ENCODE measurements around the gene NRDE2. TPM values are rescaled to one million over a fixed set of nuclear protein-coding genes. Genes with fewer than 3 reads are reported as not detected.
"Not testable (repeated sequence)": the region's sequence is repeated elsewhere in the genome, so short reads cannot be mapped to it uniquely, and the experiment has no call there.

NRDE2 gene
- total RNA-seq, 2 donors from 2014 or later, result 18.6 to 21.5 TPM

GRCh38 chr14:90266441-90267154 is 65.1 kb downstream of the NRDE2 start:
- DNase-seq (no peak), ATAC-seq (no peak)
- H3K9me3 ChIP-seq (ENCODE audit: control insufficient read depth, low read length, poor library complexity, severe bottlenecking), result no peaks in the 10 kb centered on the region
- peaks cover 4% of the 10 kb centered on the region for H3K4me1 Mint-ChIP-seq
- no peak overlapping the region for H3K27ac Mint-ChIP-seq
- H3K36me3 Mint-ChIP-seq (ENCODE audit: low read depth), result peaks cover 9% of the 10 kb centered on the region
- no peaks in the 10 kb centered on the region for H3K27me3 Mint-ChIP-seq
- no peak overlapping the region for H3K4me3 Mint-ChIP-seq

DNA sequence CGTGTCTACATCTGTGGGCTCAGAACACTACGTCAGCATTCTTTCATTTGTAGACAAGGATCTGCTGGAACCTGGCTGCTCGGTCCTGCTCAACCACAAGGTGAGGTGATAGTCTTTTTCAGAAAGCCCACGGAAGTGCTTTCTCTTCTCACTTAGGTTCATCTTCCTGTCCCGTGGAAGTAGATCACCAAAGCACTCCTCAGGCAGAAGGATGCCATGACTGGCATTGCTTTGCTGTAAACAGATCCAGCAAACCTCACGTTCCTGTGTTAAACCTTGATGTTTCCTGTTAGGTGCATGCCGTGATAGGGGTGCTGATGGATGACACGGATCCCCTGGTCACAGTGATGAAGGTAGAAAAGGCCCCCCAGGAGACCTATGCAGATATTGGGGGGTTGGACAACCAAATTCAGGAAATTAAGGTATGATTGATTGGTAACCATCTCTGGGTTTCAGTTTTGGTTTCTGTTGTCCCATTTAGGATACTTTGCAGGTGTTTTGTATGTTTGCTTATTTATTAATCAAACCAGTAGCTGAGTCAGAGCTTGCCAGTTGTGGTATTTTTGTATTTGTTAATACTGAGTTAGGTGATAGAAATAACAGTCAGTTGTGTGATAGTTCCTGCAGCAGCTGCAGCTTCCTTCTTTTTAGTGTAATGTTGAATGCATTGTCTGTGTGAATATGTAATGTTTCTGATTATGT is 67.8 kb downstream of the NRDE2 start:
- H3K36me3 Mint-ChIP-seq (ENCODE audit: low read depth), result peaks cover 10% of the 10 kb centered on the region
- ATAC-seq, result peak; percentile 72
- H3K9me3 ChIP-seq (ENCODE audit: control insufficient read depth, low read length, poor library complexity, severe bottlenecking), result no peaks in the 10 kb centered on the region
- peak overlapping the region; percentile 85 for H3K27ac Mint-ChIP-seq
- DNase-seq, result no peak
- no peaks in the 10 kb centered on the region for H3K27me3 Mint-ChIP-seq
- no peak overlapping the region for H3K4me3 Mint-ChIP-seq
- H3K4me1 Mint-ChIP-seq, result peaks cover 4% of the 10 kb centered on the region

DNA sequence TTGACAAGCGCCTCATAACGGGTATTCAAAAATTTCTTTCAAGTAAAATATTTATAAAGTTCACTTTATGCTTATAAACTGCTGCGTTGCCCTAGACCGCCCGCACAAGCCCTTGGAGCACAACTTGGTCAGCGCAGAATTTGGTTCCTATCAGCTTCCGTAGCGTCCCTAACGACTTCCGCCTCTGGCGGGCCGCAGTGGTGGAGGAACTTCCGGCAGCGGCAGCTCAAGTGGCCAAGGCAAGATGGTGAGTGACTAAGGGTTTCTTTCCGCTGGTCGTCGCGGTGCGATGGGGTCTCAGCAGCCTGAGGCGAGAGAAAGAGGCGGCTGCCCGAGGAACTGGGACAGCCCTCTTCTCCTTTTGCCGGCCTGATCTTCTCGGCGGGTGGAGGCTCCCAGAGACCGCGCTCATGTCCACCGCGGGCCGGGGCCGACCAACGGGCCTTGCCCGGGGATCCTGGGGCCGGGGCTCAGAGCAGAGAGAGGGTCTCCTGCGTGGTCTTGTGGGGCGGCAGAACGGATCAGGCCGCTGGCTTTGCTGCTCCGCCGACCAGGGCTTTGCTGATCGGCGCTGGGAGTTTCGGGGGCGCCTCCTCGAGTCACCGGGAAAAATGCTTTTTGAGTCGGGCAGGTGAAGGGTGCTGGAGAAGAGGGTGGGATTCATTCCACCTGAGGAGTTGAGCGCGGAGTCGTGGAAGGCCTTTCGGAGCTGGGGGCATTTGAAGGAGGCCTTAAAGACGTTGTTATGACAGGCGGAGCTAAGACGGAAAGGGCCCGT is 75.2 kb downstream of the NRDE2 start, which contains the start of gene PSMC1:
Gene PSMC1 (plus strand): TSS at position 200 of the 778 bp plus-strand sequence. CDS start 45 bp downstream, at position 245.
- peak within 1 kb of the TSS; percentile 97 for H3K27ac Mint-ChIP-seq
- peaks cover 8% of the 10 kb centered on the region for H3K36me3 Mint-ChIP-seq (ENCODE audit: low read depth)
- H3K4me1 Mint-ChIP-seq, result peaks cover 23% of the 10 kb centered on the region
- H3K27me3 Mint-ChIP-seq, result no peaks in the 10 kb centered on the region
- peak within 1 kb of the TSS; percentile 91 for H3K4me3 Mint-ChIP-seq
- peak; percentile 93 for ATAC-seq
- H3K9me3 ChIP-seq (ENCODE audit: control insufficient read depth, low read length, poor library complexity, severe bottlenecking), result no peaks in the 10 kb centered on the region
- DNase-seq, result peak; percentile 53 to 76 (median 57)

DNA sequence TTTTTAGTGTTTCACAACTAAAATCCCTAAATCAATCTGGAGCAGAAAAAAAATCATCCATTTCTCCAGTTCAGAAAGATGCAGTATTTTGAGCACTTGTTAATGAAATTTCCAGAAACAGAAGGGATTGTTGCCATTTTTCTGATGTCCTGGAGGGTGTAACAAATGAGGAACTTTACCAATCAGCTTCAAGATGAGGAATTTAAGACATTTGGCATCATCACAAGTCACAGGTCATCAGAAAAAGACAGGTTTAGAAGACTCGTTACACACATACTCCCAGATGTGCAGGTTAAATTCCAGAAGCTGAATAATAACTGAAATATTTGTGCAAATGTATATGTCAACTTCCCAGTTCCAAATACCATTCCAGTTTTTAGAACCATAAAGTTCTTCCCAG is 75.9 kb downstream of the NRDE2 start:
- peaks cover 4% of the 10 kb centered on the region for H3K36me3 Mint-ChIP-seq (ENCODE audit: low read depth)
- DNase-seq (no peak), ATAC-seq (no peak)
- peak overlapping the region; percentile 91 for H3K4me3 Mint-ChIP-seq
- no peaks in the 10 kb centered on the region for H3K9me3 ChIP-seq (ENCODE audit: control insufficient read depth, low read length, poor library complexity, severe bottlenecking)
- peaks cover 23% of the 10 kb centered on the region for H3K4me1 Mint-ChIP-seq
- peak overlapping the region; percentile 97 for H3K27ac Mint-ChIP-seq
- no peaks in the 10 kb centered on the region for H3K27me3 Mint-ChIP-seq

DNA sequence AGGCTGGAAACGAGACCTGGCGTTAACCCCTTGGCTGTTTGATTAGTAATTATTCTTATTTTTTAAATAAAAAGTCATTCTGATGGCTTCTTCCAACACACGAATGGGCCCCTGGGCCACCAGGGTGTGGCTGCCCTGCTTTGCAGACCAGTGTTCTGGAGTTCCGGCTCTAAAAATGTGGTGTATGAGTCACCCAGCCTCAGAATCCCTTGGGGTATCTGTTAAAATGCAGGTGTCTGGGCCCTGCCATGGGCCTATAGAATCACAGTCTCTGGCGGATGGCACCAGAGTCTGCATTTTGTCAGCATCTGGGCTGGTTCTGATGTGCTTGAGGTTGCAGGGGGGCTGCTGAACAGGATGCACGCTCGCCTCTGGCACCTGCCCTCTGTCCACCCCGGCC is 77.9 kb downstream of the NRDE2 start:
- H3K9me3 ChIP-seq (ENCODE audit: control insufficient read depth, low read length, poor library complexity, severe bottlenecking), result no peaks in the 10 kb centered on the region
- Mint-ChIP-seq H3K27ac (no peak overlapping the region), H3K36me3 (ENCODE audit: low read depth) (peaks cover 5% of the 10 kb centered on the region), H3K27me3 (peaks cover 9% of the 10 kb centered on the region), H3K4me1 (peaks cover 23% of the 10 kb centered on the region), H3K4me3 (no peak overlapping the region)
- no peak for ATAC-seq
- DNase-seq, result no peak

DNA sequence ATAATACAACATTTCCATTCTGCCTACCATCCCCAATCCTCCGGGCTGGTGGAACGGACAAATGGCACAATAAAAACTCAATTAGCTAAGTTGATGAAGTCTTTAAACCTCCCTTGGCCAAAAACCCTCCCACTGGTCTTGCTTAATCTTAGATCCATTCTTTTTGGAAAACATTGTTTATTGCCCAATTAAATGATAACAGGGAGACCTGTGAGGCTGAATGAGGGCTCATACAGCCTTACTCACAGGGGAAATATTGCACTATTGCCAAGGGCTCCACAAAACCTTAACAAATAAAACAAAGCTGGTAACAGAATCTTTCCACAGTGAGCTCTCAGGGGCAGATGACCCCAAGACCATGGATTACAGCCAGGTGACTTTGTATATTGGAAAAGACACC is 83.1 kb downstream of the NRDE2 start:
- H3K4me1 Mint-ChIP-seq, result no peaks in the 10 kb centered on the region

DNA sequence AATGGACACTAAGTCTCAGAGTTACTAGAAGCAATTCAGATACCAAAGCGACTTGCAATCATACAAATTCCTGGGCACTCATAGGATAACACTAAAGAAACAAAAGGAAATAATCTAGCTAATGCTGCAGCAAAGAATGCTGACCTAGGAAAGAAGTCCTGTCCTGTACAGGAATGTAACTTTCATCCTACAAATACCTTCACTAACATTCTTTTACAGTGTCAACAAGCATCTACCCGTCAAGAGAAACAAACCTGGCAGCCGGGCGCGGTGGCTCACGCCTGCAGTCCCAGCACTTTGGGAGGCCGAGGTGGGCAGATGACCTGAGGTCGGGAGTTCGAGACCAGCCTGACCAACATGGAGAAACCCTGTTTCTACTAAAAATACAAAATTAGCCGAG is 84.3 kb downstream of the NRDE2 start:
- not testable (repeated sequence) for ATAC-seq

More for the DNA sequence above, 83.1 kb downstream of the NRDE2 start:
- peaks cover 34% of the 10 kb centered on the region for H3K27me3 Mint-ChIP-seq
- no peak for DNase-seq
- H3K4me3 Mint-ChIP-seq, result no peak overlapping the region
- H3K9me3 ChIP-seq (ENCODE audit: control insufficient read depth, low read length, poor library complexity, severe bottlenecking), result no peaks in the 10 kb centered on the region
- H3K36me3 Mint-ChIP-seq (ENCODE audit: low read depth), result peaks cover 4% of the 10 kb centered on the region
- no peak for ATAC-seq
- no peak overlapping the region for H3K27ac Mint-ChIP-seq

DNA sequence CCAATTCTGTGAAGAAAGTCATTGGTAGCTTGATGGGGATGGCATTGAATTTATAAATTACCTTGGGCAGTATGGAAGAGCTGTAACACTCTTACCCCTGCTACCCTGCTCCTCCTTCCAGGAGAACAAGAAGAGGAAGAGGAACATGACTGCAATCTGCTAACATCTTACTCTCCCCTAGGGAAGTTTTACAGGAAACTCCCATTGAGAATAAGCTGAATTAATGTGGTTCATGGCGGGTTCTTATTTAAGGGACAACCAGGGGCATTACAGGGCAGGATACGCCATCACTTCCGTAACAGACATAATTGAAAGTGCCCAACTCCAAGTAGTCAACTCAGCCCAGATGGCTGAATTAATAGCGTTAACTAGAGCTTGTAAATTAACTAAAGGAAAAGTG is 84.8 kb downstream of the NRDE2 start:
- peaks cover 3% of the 10 kb centered on the region for H3K9me3 ChIP-seq (ENCODE audit: control insufficient read depth, low read length, poor library complexity, severe bottlenecking)
- peaks cover 36% of the 10 kb centered on the region for H3K27me3 Mint-ChIP-seq
- H3K36me3 Mint-ChIP-seq (ENCODE audit: low read depth), result peaks cover 4% of the 10 kb centered on the region
- no peak for DNase-seq
- no peak overlapping the region for H3K4me3 Mint-ChIP-seq
- no peak for ATAC-seq
- no peaks in the 10 kb centered on the region for H3K4me1 Mint-ChIP-seq
- no peak overlapping the region for H3K27ac Mint-ChIP-seq

More for the DNA sequence above, 84.3 kb downstream of the NRDE2 start:
- H3K27ac Mint-ChIP-seq; H3K36me3 Mint-ChIP-seq (ENCODE audit: low read depth); DNase-seq; H3K4me3 Mint-ChIP-seq; H3K9me3 ChIP-seq (ENCODE audit: control insufficient read depth, low read length, poor library complexity, severe bottlenecking); H3K4me1 Mint-ChIP-seq: not testable (repeated sequence)
- peaks cover 36% of the 10 kb centered on the region for H3K27me3 Mint-ChIP-seq

- H3K4me1 Mint-ChIP-seq, result no peaks in the 10 kb centered on the region
- H3K27ac Mint-ChIP-seq, result no peak overlapping the region
- DNase-seq (no peak), ATAC-seq (no peak)
- H3K4me3 Mint-ChIP-seq, result no peak overlapping the region
- H3K9me3 ChIP-seq (ENCODE audit: control insufficient read depth, low read length, poor library complexity, severe bottlenecking), result peaks cover 26% of the 10 kb centered on the region
- peaks cover 16% of the 10 kb centered on the region for H3K27me3 Mint-ChIP-seq
- no peaks in the 10 kb centered on the region for H3K36me3 Mint-ChIP-seq (ENCODE audit: low read depth)
These were observed 89.3 kb downstream of the NRDE2 start for GRCh38 chr14:90242444-90242843.

GRCh38 chr14:90239139-90239538 is 92.6 kb downstream of the NRDE2 start:
- DNase-seq, result no peak
- peaks cover 26% of the 10 kb centered on the region for H3K9me3 ChIP-seq (ENCODE audit: control insufficient read depth, low read length, poor library complexity, severe bottlenecking)
- H3K27me3 Mint-ChIP-seq, result peaks cover 11% of the 10 kb centered on the region
- no peak overlapping the region for H3K27ac Mint-ChIP-seq
- ATAC-seq, result no peak
- H3K36me3 Mint-ChIP-seq (ENCODE audit: low read depth), result peaks cover 3% of the 10 kb centered on the region
- H3K4me1 Mint-ChIP-seq, result peaks cover 2% of the 10 kb centered on the region
- no peak overlapping the region for H3K4me3 Mint-ChIP-seq

DNA sequence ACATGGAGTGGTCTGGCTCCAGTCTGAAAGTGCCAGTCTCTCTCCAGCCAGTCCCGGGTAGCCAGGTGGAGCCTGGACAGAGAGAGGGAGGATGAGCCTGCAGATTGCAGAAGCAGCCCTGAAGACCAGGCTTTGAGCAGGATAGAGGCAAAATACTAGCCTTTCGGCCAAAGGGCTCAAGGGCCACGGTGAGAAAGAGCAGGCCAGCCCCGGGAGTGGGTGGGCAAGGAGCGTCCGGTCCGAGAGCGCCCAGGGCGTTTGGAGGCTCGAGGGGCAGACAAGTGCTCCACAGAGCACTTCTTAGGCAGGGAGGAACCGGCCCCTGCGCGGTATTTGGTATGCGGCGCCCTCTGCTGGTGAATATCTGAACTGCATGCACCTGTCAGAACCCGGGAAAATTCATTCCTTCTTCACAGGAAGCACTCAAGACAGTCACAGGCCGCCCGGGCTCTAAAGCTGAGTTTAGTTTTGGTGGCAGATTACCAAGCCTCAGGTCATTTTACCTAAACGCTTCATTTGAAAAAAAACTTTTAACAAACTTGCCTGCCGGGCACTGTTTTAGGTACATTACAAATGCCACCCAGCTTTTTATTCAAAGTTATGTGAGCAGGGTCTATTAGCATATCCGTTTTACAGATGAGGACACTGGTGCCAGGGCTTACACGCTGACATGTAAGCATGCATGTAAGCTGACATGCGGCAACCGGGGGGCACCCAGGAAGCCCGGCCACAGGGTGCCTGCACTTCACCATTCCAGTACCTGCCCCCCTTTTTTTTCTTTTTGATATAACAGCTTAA is 96.4 kb downstream of the NRDE2 start:
- H3K4me1 Mint-ChIP-seq, result peaks cover 2% of the 10 kb centered on the region
- DNase-seq, result peak; percentile 29 to 37 (median 33)
- ATAC-seq, result peak; percentile 76
- peaks cover 11% of the 10 kb centered on the region for H3K27me3 Mint-ChIP-seq
- H3K9me3 ChIP-seq (ENCODE audit: control insufficient read depth, low read length, poor library complexity, severe bottlenecking), result peaks cover 12% of the 10 kb centered on the region
- H3K36me3 Mint-ChIP-seq (ENCODE audit: low read depth), result peaks cover 3% of the 10 kb centered on the region
- H3K27ac Mint-ChIP-seq, result peak overlapping the region; percentile 12
- no peak overlapping the region for H3K4me3 Mint-ChIP-seq

DNA sequence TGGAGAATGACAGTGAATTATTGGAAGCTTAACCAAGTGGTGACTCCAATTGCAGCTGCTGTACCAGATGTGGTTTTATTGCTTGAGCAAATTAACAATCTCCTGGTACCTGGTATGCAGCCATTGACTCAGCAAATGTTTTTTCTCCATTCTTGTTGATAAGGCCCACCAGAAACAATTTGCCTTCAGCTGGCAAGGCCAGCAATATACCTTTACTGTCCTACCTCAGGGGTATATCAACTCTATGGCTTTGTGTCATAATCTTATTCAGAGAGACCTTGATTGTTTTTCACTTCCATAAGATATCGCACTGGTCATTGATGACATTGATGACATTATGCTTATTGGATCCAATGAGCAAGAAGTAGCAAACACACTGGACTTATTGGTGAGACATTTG is 101.8 kb downstream of the NRDE2 start:
- not testable (repeated sequence) for H3K4me1 Mint-ChIP-seq; H3K9me3 ChIP-seq (ENCODE audit: control insufficient read depth, low read length, poor library complexity, severe bottlenecking); ATAC-seq; H3K4me3 Mint-ChIP-seq; H3K27ac Mint-ChIP-seq; H3K36me3 Mint-ChIP-seq (ENCODE audit: low read depth); DNase-seq
- H3K27me3 Mint-ChIP-seq, result peaks cover 12% of the 10 kb centered on the region
